ENCODE measurements around the gene DNAJB6.

- TF ChIP-seq, protein P1, sequence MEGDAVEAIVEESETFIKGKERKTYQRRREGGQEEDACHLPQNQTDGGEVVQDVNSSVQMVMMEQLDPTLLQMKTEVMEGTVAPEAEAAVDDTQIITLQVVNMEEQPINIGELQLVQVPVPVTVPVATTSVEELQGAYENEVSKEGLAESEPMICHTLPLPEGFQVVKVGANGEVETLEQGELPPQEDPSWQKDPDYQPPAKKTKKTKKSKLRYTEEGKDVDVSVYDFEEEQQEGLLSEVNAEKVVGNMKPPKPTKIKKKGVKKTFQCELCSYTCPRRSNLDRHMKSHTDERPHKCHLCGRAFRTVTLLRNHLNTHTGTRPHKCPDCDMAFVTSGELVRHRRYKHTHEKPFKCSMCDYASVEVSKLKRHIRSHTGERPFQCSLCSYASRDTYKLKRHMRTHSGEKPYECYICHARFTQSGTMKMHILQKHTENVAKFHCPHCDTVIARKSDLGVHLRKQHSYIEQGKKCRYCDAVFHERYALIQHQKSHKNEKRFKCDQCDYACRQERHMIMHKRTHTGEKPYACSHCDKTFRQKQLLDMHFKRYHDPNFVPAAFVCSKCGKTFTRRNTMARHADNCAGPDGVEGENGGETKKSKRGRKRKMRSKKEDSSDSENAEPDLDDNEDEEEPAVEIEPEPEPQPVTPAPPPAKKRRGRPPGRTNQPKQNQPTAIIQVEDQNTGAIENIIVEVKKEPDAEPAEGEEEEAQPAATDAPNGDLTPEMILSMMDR (IDR thresholded peaks at IDR 0.05; ENCODE audit: low read depth, low read length), result no peak
- TF ChIP-seq POLR2A (IDR thresholded peaks at IDR 0.05; ENCODE audit: extremely low read depth, insufficient read length), result no peak
Observed at GRCh38 chr7:157412491-157413180, 75.8 kb downstream of the DNAJB6 start.
